PC-3 (cell line): ENCODE data around the gene IDH3A.

ENCODE experiments used
- CTCF ChIP-seq: fragments of 300-600 bp; sonication (generic); conservative IDR thresholded peaks from 2 replicates; pipeline ENCODE4 v1.5.1; 2017; ENCODE audit warnings: antibody characterized with exemption, low read depth, mild to moderate bottlenecking, low read length
- EZH2 ChIP-seq: fragments of 300-600 bp; sonication (generic); IDR thresholded peaks from one replicate; pipeline ENCODE4 v1.6.1; 2017; ENCODE audit warnings: antibody characterized with exemption, mild to moderate bottlenecking, low read length; ENCODE audit not compliant: unreplicated experiment

GRCh38 chr15:78207110-78207458 is 57.9 kb downstream of the IDH3A start:
- TF ChIP-seq CTCF (no peak), EZH2 (no peak)
